NCI-H510A treated with DMSO at 0.1 percent for 48 hours (cell line): ENCODE results near the gene RAB20.
A peak's percentile ranks its signal among the peaks of the same experiment; 100 is the strongest.
"Not testable (repeated sequence)": the region's sequence is repeated elsewhere in the genome, so short reads cannot be mapped to it uniquely, and the experiment has no call there.

ENCODE experiments used
- DNase-seq: peaks from one replicate; lab custom pipeline; 2025; lab: John Stamatoyannopoulos, UW

The RAB20 gene

GRCh38 chr13:110561344-110562035 lies at the start of gene RAB20:
Gene RAB20, minus strand, starts transcription at chr13:110561722. Its CDS starts 203 bp downstream, at chr13:110561519.
- DNase-seq: peak; percentile 61

GRCh38 chr13:110610955-110611595 lies 49.6 kb upstream of the RAB20 start:
- no peak for DNase-seq

GRCh38 chr13:110607675-110608224 lies 46.2 kb upstream of the RAB20 start:
- DNase-seq: no peak

GRCh38 chr13:110606281-110606680 lies 44.8 kb upstream of the RAB20 start:
- DNase-seq: not testable (repeated sequence)

GRCh38 chr13:110605132-110605531 lies 43.6 kb upstream of the RAB20 start:
- DNase-seq: no peak

GRCh38 chr13:110600980-110601379 lies 39.5 kb upstream of the RAB20 start:
- no peak for DNase-seq

- DNase-seq: no peak
Observed at GRCh38 chr13:110600261-110600819, 38.8 kb upstream of the RAB20 start.

GRCh38 chr13:110597041-110597689 lies 35.6 kb upstream of the RAB20 start:
- no peak for DNase-seq

- peak; percentile 49 for DNase-seq
Observed at GRCh38 chr13:110593430-110594130, 32.1 kb upstream of the RAB20 start.

GRCh38 chr13:110592665-110593064 lies 31.1 kb upstream of the RAB20 start:
- no peak for DNase-seq

GRCh38 chr13:110590577-110590976 lies 29.1 kb upstream of the RAB20 start:
- DNase-seq: no peak

- DNase-seq: no peak
Observed at GRCh38 chr13:110589793-110590390, 28.4 kb upstream of the RAB20 start.

GRCh38 chr13:110583178-110583865 lies 21.8 kb upstream of the RAB20 start:
- no peak for DNase-seq

- no peak for DNase-seq
Observed at GRCh38 chr13:110582421-110582954, 21.0 kb upstream of the RAB20 start.

GRCh38 chr13:110581506-110582185 lies 20.1 kb upstream of the RAB20 start:
- DNase-seq: no peak

- no peak for DNase-seq
Observed at GRCh38 chr13:110580800-110581199, 19.3 kb upstream of the RAB20 start.

GRCh38 chr13:110578363-110578762 lies 16.8 kb upstream of the RAB20 start:
- no peak for DNase-seq

GRCh38 chr13:110576736-110577476 lies 15.4 kb upstream of the RAB20 start:
- no peak for DNase-seq

GRCh38 chr13:110576070-110576394 lies 14.5 kb upstream of the RAB20 start:
- peak; percentile 48 for DNase-seq
